Left ventricle myocardium superior (tissue), 1 donor: ENCODE data around the gene RUSF1. TPM values are rescaled to one million over a fixed set of nuclear protein-coding genes. Genes with fewer than 3 reads are reported as not detected.
"Not testable (repeated sequence)": the region's sequence is repeated elsewhere in the genome, so short reads cannot be mapped to it uniquely, and the experiment has no call there.

Experiments used
- ATAC-seq: fragments of 200-7000 bp; cut with Tn5 transposase; one replicate; pipeline ENCODE4 v1.9.1; 2020; ENCODE audit warnings: mild to moderate bottlenecking, moderate library complexity
- DNase-seq: peaks from one replicate; pipeline ENCODE4 v3.0.0-alpha.2; 2020
- intact Hi-C: fragments of 100-400 bp; cut with micrococcal nuclease; formaldehyde crosslinking; loops from one replicate; pipeline ENCODE4 v1.11.0; 2022
- long read RNA-seq: library from polyadenylated mRNA; unstranded; transcript quantifications from one replicate; pipeline ENCODE4 v2.0.0, GENCODE V29; 2021
- total RNA-seq: library from RNA; stranded (reverse); fragmentation: NEBNext Ultra II Directional; extraction: Animal tissue kit (Norgen Biotek cat#: 25700); gene quantifications from one replicate; pipeline ENCODE4 v1.2.1, GENCODE V29; 2021
- donor health status: DM: no; HTN: yes; CAD: no; lungs with severe emphysema.

RUSF1 gene
- 18.9 TPM for total RNA-seq
- long read RNA-seq, partial matches to known transcripts: 2 of 15 reads
- long read RNA-seq, other reads (novel, unspliced or antisense): 9 of 15 reads

DNA sequence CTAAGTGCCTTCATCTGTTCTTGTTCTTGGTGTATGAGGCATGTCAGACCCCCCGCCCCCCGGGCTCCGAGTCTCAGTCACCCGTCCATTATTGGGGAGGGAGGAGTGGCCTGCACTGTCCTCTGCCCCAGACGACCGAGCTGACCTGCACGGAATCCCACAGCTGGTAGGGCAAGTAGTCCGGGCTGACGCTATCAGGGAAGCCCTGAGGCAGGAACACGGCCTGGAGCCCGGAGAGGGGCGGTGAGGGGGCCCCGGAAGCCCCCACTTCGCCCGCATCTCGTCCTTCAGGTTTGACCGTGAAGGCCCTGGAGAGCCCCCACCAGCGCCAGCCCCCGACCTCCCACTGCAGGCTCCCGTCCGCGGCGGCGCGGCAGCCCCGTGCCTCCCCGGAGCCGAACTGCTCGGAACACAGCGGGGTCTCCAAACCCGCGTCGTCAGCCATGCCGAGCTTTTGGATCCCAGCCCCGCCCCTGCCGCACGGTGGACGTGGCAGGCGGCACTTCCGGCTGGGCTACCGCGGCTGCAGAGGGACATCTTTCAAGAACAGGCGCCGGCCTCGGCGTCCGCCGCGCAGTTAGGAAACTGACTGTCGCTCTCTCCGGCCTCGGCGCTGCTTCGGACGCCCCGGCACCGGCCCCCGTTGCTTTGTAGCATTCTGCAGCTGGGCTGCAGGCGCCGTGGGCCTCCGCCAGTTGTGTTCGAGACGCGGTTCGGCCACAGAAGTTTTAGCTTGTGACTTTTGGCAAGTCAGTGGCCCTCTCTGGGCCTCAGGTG lies at the start of gene RUSF1:
Gene RUSF1, minus strand, starts transcription at position 463 of the 777 bp plus-strand sequence. Its CDS starts 18 bp downstream, at position 445.
- peak; percentile 97 for ATAC-seq
- intact Hi-C loops: no loop called here
- DNase-seq: peak; percentile 96

DNA sequence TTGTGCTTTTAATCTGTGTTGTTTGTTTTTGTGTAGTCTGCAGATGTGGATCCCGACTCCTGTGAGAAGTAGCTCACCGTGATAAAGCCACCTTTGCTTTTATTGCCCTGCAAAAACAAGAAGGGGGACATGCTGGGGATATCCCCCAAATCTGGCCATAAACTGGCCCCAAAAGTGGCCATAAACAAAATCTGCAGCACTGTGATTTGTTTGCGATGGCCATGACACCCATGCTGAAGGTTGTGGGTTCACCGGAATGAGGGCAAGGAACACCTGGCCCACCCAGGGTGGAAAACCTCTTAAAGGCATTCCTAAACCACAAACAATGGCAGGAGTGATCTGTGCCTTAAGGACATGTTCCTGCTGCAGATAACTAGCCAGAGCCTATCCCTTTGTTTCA lies 34.6 kb upstream of the RUSF1 start:
- no peak for ATAC-seq
- DNase-seq: no peak
- intact Hi-C loops: no loop called here

DNA sequence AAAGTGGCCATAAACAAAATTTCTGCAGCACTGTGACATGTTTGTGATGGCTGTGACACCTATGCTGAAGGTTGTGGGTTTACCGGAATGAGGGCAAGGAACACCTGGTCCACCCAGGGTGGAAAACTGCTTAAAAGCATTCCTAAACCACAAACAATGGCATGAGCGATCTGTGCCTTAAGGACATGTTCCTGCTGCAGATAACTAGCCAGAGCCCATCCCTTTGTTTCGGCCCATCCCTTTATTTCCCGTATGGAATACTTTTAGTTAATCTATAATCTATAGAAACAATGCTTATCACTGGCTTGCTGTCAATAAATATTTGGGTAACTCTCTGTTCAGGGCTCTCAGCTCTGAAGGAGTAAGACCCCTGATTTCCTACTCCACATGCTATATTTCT lies 31.6 kb upstream of the RUSF1 start:
- ATAC-seq, DNase-seq, intact Hi-C loops: not testable (repeated sequence)

DNA sequence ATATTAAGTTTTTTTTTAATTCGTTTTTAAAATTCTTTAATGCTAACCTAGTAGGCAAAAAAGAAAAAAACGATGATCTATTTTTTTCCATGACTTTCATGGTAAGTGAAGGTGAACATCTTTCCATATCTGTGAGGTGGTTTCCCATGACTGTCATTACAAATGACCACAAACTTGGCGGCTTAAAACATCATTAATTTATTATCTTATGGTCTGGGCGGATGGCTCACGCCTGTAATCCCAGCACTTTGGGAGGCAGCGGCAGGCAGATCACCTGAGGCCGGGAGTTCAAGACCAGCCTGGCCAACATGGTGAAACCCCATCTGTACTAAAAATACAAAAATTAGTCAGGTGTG lies 30.0 kb upstream of the RUSF1 start:
- ATAC-seq, intact Hi-C loops, DNase-seq: not testable (repeated sequence)

DNA sequence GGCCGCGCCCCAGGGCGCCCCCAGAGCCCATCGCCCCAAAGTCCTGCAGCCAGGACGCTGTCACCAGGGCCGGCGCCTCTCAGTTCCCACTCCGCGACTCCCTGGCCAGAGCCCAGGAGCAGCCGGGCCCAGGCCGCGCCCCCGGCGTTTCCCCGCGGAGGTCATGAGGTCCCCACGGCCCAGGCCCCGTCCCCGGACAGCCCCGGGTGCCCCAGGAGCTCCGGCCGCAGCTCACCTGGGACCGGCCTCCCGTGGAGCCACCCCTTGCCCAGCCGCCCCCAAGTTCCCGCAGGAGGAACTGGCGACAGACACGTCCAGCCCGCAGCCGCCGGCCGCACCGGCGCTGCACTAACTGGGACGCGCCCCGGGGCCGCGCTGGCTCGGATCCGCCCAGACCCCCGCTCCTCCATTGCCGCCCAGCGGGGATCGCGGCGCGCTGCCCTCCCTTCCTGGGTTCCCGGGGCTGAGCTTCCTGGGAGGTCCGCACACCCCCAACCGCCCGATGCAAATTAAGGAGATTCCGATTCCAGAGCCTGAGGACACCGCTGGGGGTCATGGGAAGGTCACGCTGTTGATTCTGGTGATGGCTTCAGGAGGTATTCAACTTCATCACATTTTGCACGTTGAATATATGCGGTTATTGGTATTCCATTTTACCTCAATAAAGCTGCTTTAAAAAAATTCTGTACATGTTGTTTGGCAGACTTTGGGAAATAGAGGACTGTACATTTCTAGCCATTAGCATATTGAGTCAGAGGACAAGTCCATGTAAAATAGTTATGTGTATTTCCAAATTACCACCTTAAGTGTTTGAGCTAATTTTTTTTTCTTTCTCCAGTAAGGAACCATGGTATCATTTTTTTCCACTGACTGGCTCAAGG lies 29.4 kb upstream of the RUSF1 start:
- DNase-seq: peak; percentile 43
- intact Hi-C loops: no loop called here
- ATAC-seq: peak; percentile 73

DNA sequence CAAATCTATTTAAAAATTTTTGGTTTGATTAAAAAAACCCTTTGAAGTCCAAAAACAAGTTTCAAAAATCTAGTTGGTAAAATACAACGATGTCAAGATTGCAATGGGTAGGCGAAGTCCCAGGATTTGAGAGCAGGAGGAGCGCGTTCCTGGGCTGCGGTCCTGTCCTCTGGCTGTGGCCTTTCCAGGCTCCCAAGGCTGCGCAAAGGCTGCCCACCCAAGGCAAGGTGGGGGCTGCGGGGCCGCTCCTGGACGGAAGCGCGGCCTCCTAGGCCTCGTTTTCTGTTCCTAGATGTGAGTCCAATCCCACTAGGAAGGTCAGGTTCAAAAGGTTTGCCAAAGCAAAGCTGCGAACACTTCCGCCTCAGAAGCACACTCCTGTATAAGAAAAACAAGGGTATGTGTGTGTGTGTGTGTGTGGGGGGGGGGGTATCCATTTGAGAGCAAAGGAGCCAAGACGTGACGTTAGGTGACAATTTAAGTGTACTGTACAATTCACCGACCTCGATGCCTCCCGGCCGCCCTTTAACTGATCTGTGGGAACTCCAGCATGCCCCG lies 28.7 kb upstream of the RUSF1 start:
- no peak for DNase-seq
- ATAC-seq: no peak
- intact Hi-C loops: no loop called here

DNA sequence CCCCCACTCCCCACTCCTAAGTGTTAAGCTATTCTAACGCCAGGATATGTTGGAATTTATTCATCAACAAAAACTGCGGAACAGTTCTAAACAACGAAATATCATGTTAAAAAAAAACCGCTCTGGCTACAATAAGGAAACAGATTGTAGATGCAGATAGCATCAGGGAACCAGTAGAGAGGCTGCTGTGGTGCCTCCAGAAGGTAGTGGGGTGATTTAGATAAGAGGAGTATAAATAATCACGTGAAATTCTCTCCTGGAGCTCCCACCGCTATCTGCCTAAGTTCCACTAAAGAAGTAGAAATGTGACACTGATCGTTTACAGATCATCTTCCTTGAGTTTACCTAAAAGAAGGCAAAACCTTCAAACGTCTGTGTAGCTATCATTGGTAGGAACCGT lies 27.5 kb upstream of the RUSF1 start:
- intact Hi-C loops: no loop called here
- no peak for ATAC-seq
- DNase-seq: no peak

DNA sequence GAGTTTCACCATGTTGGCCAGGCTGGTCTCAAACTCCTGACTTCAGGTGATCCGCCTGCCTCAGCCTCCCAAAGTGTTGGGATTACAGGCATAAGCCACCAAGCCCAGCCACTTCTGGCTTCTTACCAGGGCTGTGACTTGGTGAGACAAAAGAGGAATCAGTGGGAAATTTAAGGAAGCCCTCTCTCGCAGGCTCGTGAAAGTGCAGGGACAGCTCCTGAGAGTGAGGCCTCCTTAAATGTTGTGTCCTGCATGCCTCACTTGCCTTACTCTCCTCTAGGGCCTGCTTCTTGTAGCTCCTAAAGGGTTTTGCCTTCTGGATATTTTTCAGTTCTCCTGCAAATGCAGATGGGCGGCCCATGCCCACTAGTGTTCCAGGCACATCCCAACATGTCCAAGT lies 24.7 kb upstream of the RUSF1 start:
- DNase-seq: no peak
- intact Hi-C loops: no loop called here
- no peak for ATAC-seq

DNA sequence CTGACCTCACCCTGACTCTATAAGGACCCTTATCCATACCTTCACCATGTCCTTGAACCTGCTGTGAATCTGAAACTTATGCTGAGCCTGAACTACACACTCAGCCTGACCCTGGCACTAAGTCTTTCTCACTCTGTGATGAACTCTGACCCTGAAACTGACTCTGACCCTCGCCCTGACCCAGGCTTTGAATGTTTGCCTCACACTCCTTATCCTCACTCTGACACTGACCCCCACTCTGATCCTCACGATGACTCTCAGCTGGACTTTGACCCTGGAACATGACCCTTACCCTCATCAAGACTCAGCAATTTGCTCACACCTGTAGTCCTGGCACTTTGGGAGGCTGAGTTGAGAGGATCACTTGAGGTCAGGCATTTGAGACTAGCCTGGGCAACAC lies 23.9 kb upstream of the RUSF1 start:
- intact Hi-C loops: no loop called here
- ATAC-seq: no peak
- DNase-seq: no peak

DNA sequence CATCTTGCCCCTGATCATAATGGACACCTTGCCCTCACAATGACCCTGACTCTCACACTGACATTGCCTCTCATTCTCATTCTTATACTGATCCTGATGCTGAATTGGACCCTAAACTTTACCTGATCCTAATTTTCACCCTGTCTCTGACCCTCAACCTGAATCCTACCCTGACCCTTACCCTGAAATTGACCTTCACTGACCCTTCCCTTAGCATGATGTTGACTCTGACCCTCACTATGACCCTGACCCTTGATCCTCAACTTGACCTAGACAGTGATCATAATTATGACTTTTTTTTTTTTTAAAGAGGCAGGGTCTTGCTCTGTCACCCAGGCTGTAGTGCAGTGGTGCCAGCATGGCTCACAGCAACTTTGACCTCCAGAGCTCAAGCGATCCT lies 22.9 kb upstream of the RUSF1 start:
- ATAC-seq (no peak), DNase-seq (no peak)
- intact Hi-C loops: no loop called here

DNA sequence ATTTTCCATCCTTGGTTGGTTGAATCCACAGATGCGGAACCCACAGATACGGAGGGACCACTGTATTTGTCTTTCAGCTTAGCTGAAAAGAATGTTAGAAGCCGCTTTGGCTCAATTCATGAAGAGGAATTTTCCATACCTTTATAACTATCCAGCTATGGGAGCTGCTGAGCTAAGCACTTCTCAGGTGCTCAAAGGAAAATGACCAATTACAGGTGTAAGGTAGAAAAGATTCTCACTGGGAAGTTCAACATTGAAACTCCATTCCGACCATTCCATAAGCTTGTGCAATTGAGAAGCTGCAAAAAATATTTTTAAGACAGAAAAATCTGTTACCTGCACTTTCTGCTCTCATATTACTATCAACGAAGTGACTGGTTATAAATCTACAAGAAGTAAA lies 22.2 kb upstream of the RUSF1 start:
- ATAC-seq (no peak), DNase-seq (no peak)
- intact Hi-C loops: no loop called here

DNA sequence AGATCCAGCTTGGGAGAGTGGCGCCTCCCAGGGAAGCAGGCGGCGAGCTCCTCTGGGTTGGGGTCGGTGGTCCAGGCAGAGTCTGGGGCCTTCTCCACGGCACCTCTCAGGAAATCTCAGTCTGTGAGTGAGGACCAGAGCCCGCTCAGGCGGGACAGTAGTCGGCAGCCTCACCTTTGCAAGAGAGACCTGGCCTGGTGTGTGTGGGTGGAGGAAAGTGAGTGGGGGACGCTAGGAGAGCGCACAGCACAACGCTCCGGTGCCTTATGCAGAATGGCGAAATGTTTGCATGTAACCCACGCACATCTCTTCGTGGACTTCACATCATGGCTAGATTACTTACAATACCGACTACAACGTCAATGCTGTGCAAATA lies 21.7 kb upstream of the RUSF1 start:
- DNase-seq (no peak), ATAC-seq (no peak)
- intact Hi-C loops: no loop called here

DNA sequence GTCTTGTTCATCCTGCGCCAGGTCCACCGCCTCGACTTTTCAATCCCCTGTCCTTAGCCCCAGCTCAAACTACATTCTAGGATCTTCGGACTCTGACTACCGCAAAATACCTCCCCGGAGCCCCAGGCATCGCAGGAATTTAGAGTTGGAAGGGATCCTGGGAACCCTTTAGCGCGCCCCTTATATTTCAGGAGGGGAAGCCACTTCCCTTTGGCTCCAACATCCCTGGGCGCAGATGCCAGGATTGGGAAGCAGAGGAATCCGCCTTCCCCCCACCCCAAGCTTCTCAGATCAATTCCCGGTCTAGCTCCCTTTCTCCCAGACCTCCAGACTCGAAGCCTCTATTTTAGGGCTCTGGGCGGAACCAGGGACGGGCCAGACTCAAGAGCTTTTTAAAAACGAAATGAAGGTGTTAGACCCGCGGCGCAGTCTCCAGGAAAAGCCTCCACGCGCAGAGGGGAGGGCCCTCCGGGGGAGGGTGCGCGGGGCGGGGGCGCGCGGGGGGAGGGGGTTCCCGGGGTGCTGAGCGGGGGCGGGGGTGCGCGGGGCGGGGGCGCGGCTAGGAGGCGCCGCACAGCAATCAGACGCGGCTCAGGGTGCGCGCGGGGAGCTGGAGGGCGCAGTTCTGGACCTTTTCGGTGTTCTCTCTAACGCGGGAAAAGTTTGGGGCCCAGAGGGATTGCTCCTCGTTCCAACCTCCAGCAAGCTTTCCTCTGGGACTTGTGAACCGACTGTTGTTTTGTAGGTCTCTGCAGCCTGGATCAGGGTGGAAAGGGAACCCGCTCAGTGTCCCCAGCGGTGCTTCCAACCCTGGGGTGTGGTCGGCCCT lies 21.1 kb upstream of the RUSF1 start:
- intact Hi-C loops: no loop called here
- peak; percentile 27 for ATAC-seq
- no peak for DNase-seq

DNA sequence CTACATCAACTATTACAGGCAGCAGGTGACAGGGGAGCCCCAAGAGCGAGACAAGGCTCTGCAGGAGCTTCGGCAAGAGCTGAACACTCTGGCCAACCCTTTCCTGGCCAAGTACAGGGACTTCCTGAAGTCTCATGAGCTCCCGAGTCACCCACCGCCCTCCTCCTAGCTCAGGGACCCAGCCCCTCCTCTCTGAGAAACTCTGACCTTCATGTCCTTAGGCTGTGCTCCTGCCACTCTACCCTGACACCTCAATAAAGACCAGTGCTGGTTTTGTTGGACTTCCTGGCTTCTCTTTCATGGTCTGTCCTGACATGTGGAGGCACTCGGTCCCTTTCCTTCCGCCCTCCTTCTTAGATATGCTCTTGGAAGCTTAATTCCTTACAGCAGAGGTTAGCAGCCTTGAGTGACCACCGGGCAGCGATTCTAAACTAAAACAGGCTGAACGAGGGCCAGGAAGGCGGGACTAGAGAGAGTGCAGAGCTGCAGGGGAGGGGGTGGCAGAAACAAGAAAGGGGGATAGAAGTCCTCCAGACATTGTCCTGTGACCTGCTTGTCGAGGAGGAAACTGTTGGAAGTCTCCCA lies 20.4 kb upstream of the RUSF1 start:
- intact Hi-C loops: no loop called here
- ATAC-seq (no peak), DNase-seq (no peak)

DNA sequence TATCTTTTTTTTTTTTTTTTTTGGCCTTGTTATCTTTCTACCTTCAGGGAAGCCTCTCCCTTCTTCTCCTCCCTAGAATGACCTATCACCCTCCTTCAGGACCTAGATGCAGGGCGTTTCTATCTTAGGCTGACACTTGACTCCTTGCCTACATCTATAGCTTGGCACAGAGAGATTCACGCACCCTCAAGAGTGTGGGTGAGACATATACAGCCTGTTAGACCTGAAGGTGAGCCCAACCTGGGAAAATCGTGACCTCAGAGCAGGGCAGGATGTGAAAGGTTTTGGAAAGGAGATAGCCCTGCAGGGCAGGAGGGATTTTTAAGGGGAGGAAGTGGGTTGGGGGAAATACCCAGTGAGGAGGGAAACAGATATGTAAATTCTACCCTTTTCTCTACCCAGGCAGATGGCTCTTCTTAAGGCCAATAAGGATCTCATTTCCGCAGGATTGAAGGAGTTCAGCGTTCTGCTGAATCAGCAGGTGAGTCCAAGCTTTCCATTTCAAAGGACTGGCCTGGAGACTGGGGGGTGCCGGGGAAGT lies 19.6 kb upstream of the RUSF1 start, which contains the start of gene AHSP:
Gene AHSP, plus strand, starts transcription at position 167 of the 541 bp plus-strand sequence. Its CDS starts 240 bp downstream, at position 407.
- intact Hi-C loops: no loop called here
- ATAC-seq: no peak
- DNase-seq: no peak

DNA sequence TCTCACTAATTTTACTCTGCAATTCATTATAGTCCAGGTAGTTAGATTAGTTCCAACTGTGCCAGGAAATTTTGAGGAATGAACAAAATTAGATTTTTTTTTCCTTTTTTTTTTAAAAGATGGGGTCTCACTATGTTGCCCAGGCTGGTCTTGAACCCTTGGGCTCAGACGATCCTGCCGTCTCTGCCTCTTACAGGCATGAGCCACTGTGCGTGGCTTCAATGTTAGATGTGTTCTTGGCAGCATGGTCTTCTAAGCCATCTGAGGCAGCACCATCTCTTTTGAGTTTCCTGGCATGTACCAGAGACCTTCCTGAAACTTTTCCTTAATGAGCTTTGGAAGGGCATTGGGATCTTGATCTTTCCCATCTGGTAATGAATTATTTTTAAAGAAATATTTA lies 16.9 kb upstream of the RUSF1 start:
- intact Hi-C loops: no loop called here
- no peak for ATAC-seq
- no peak for DNase-seq

DNA sequence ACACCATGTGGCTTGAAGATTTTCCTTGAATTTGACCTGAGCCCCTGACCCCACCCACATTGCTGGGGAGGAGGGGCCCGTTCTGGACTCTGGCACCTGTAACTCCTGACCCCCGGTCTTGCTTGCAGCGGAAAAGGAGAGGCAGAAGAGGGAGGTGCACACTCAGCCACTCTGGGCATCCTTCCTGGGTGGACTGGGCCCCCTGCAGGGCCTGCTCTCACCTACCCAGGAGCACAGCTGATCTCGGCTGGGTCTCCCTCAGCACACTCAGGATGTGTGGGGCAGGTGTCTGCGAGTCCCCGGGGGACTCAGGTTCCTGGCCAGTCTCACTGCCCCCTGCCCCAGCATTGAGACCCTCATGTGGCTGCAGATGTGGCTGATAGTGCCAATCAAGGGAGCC lies 15.6 kb upstream of the RUSF1 start:
- ATAC-seq, DNase-seq, intact Hi-C loops: not testable (repeated sequence)

DNA sequence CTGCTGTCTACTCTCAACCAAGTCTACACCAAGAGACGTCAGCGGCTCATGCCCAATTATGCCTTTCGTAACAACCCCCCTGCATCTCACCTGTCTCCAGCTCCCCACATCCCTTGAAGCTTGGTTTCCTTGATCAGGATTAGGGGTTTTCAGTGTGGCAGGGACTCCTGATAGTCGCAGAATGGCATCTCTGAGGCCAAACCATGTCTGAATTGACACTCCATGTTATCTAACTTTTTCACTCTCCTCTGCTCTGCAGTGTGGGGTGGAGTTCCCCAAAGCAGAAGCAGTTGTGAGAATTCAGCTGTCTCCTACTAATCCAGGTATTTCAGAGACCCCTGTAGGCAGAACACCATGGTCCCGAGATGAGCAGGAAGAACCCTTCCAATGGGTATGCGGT lies 13.9 kb upstream of the RUSF1 start:
- ATAC-seq: no peak
- intact Hi-C loops: no loop called here
- DNase-seq: no peak

DNA sequence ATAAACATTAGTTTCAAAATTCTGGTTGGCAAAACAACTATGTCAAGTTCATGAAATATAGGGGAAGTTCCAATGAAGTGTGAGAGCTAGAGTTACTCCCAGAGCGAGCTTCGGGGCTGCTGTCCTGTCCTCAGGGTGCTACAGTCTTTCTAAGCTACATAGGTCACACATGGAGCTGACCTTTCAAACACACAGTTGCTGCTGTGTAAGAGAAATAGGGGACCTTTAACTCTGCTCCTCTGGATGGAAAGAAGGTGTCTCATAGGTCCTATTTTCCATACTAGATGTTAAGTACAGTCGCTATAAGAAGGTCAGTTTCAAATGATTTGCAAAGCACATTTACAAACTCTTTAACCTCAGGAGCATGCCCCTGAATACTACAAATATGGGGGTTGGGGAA lies 13.2 kb upstream of the RUSF1 start:
- DNase-seq (no peak), ATAC-seq (no peak)
- intact Hi-C loops: no loop called here
